HG02973 (cell line): ENCODE data around the gene CLEC17A.
"Not testable (repeated sequence)": the region's sequence is repeated elsewhere in the genome, so short reads cannot be mapped to it uniquely, and the experiment has no call there.

Experiments used
- ATAC-seq: cut with Tn5 transposase; IDR thresholded peaks from one replicate; pipeline ENCODE4 v1.9.1; 2021; ENCODE audit warnings: moderate library complexity; ENCODE audit not compliant: unreplicated experiment

The CLEC17A gene, protein sequence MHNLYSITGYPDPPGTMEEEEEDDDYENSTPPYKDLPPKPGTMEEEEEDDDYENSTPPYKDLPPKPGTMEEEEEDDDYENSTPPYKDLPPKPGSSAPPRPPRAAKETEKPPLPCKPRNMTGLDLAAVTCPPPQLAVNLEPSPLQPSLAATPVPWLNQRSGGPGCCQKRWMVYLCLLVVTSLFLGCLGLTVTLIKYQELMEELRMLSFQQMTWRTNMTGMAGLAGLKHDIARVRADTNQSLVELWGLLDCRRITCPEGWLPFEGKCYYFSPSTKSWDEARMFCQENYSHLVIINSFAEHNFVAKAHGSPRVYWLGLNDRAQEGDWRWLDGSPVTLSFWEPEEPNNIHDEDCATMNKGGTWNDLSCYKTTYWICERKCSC

DNA sequence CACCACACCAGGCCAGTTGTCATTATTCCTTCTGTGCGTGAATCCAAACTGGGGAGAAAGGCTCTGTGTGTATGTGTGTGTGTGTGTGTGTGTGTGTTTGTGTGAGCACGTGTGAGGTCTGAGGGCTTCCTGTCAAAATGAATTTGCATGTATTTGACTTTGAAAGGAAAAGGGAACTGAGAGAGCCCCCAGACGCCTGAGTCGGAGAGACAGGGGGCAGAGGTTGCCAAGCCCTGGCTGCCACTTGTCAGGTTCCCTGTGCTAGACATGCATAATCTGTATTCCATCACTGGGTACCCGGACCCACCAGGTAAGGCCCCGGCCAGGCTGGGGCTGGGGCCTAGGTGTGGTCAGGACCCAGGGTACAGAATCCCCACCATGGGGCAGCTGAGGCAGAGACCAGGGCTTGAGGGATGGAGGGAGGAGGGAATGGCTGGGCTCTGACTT is at the start of gene CLEC17A:
Gene CLEC17A, plus strand, starts transcription at position 191 of the 447 bp plus-strand sequence. Its CDS starts 77 bp downstream, at position 268.
- no peak for ATAC-seq

DNA sequence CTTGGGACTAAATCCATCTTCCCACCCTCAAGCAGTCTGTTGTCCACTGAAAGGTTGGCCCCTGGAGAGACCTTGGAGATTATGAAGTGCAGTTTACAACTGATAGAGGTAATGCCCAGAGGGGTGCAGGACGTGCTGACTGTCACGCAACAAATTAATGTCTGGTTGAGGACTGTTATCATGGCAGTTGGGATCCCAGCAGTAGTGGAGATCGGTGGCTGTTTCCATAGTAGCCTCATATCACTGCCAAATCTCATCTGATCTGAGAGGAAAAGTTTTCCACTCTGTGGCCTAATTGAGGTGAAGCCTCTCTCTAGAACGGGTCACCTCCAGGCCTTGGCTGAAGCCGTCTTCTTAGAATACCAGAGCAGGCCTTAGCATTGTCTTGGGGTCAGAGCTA is 49.4 kb upstream of the CLEC17A start:
- ATAC-seq, result no peak

- ATAC-seq, result no peak
Observed at GRCh38 chr19:14536926-14537692, 45.8 kb upstream of the CLEC17A start.

- ATAC-seq, result no peak
Observed at GRCh38 chr19:14540741-14541525, 42.0 kb upstream of the CLEC17A start.

- not testable (repeated sequence) for ATAC-seq
Observed at GRCh38 chr19:14541979-14542378, 40.9 kb upstream of the CLEC17A start.

DNA sequence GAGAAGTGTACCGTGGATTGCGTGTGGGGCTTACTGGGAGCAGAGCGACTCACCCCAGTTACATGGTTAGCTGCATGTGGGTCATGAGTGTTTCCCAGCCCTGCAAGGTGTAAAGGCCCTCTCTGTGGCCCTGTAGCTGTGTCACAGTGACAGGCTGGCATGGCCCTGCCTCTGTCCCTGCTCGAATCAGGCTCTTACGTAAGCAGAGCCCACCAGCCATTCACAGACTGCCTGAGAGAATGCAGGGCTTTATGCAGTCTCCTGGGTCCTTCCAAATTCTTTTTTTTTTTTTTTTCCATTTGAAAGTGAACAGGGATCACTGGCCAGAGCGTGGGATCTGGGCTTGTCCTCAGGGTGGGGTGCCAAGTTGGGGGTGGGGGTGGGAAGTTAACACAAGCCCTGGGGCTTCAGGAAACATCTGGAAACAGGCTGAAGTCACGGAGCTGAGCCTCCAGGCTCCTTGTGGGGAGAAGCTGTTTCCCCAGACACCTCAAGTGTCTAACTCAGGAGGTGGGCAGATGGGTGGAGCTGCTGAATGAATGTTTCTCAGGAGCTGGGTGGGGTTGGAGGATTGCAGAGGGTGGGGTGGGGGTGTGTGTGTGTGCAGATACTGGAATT is 40.1 kb upstream of the CLEC17A start:
- no peak for ATAC-seq

- ATAC-seq, result no peak
Observed at GRCh38 chr19:14544047-14544446, 38.8 kb upstream of the CLEC17A start.

- ATAC-seq, result no peak
Observed at GRCh38 chr19:14544977-14545715, 37.7 kb upstream of the CLEC17A start.

DNA sequence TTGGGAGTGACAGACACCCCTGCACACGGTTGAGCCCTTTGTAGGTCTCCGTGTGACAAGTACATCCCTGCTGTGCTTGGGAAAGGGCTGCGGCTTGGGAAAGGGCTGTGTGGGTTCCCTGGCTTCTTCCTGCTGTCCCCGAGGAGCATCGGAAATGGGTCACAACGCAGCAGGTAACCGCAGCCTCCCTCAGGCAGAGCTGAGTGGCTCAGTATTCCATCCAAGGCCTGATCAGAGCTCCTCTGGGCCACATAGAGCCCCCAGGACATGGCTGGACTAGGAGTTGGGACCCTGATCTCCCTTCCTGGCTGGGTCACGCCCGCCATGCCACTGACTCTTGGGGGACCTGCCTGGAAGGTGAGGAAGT is 37.2 kb upstream of the CLEC17A start:
- ATAC-seq, result no peak

DNA sequence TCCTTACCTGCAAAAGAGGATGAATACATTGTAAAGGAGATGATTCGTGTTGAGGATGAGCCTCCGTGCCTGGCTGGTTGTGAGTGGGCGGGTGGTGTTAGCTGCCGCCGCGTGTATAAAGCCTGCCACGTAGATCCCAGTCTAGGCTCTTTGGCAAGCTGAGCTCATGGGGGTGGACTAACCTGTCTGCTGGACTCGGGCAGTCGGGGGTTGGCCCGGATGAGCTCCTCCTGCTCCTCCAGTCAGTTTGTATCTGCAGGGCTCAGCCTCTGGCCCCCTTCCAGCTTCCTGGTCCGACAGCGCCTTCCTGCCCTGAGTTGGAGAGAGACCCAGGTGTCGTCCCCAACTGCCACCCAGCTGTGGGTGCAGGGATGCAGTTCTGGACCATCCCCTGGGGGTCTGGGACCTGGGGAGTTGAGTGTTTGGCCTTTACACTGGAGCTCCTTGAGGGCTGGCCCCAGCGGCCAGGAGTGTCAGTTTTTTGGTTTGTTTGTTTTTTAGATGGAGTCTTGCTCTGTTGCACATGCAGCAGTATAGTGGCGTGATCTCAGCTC is 32.6 kb upstream of the CLEC17A start:
- ATAC-seq, result no peak

- ATAC-seq, result not testable (repeated sequence)
Observed at GRCh38 chr19:14551134-14552005, 31.5 kb upstream of the CLEC17A start.

DNA sequence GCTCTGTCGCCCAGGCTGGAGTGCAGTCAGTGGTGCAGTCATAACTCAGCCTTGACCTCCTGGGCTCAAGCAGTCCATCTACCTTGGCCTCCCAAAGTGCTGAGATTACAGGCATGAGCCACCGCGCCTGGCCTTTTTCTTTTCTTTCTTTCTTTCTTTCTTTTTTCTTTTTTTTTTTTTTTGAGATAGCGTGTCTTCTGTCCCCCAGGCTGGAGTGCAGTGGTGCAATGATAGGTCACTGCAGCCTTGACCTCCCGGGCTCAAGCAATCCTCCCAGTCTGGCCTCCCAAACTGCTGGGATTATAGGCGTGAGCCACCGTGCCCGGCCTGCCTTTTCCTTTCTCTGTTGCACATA is 30.9 kb upstream of the CLEC17A start:
- not testable (repeated sequence) for ATAC-seq

- no peak for ATAC-seq
Observed at GRCh38 chr19:14553042-14553938, 29.6 kb upstream of the CLEC17A start.

- no peak for ATAC-seq
Observed at GRCh38 chr19:14553939-14554243, 29.0 kb upstream of the CLEC17A start.

DNA sequence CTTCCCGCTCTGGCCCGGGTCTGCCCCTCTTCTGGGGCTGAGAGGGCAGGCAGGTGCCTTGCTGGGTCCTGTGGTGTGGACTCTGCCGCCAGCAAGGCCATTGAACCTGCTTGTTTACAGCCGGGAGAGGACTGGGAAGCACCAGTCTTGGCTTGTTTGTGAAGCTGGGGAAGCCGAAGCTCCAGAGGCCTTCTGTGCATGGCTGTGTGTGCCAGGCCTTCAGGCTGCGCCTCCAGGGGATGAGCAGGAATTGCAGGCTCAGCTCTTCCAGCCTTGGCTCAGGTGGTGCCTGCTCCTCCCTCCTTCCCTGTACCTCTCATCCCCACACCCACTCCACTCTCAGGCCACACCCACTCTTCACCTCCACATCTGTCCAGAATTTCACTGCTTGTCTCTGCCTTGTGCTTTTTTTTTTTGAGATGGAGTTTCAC is 28.5 kb upstream of the CLEC17A start:
- no peak for ATAC-seq

- no peak for ATAC-seq
Observed at GRCh38 chr19:14555918-14556661, 26.8 kb upstream of the CLEC17A start.

- no peak for ATAC-seq
Observed at GRCh38 chr19:14556662-14557188, 26.2 kb upstream of the CLEC17A start.
